OCI-LY3 (cell line): ENCODE measurements around the gene RHBDD1.

Experiments
- H2AFZ ChIP-seq: fragments of 200-600, 300-600 bp; shearing (Covaris generic); 2 replicates; pipeline ENCODE4 v1.6.0; 2014; ENCODE audit warnings: antibody characterized with exemption, low read depth, low read length
- H3K27ac ChIP-seq: fragments of 200-600, 300-600 bp; sonication (generic); 2 replicates; pipeline ENCODE4 v1.5.1; 2014; ENCODE audit warnings: mild to moderate bottlenecking, low read length, moderate library complexity, mixed read lengths
- H3K27me3 ChIP-seq: fragments of 200-600, 300-600 bp; sonication (generic); 2 replicates; pipeline ENCODE4 v1.6.1; 2014; ENCODE audit warnings: low read depth, low read length, mixed read lengths
- H3K36me3 ChIP-seq: fragments of 200-600, 300-600 bp; sonication (generic); replicated peaks from 2 replicates; pipeline ENCODE3; 2014; ENCODE audit warnings: low read depth, low read length, mixed read lengths
- H3K4me1 ChIP-seq: fragments of 300-600, 200-600 bp; sonication (generic); 2 replicates; pipeline ENCODE4 v1.6.1; 2014; ENCODE audit warnings: low read length, mixed read lengths
- H3K4me2 ChIP-seq: fragments of 200-600, 300-600 bp; sonication (generic); 2 replicates; pipeline ENCODE4 v1.6.1; 2014; ENCODE audit warnings: low read length, mixed read lengths
- H3K4me3 ChIP-seq: fragments of 300-600, 200-600 bp; sonication (generic); 2 replicates; pipeline ENCODE4 v1.5.1; 2014; ENCODE audit warnings: antibody characterized with exemption, mild to moderate bottlenecking, low read length, moderate library complexity
- H3K79me2 ChIP-seq: fragments of 300-600, 200-600 bp; shearing (Covaris generic); 2 replicates; pipeline ENCODE4 v1.6.1; 2014; ENCODE audit warnings: mild to moderate bottlenecking, low read length, mixed read lengths
- H3K9ac ChIP-seq: fragments of 300-600, 200-600 bp; shearing (Covaris generic); 2 replicates; pipeline ENCODE4 v1.6.0; 2014; ENCODE audit warnings: mild to moderate bottlenecking, low read length, moderate library complexity
- H3K9me3 ChIP-seq: fragments of 200-600, 300-600 bp; shearing (Covaris generic); 2 replicates; pipeline ENCODE4 v1.6.1; 2014; ENCODE audit warnings: low read length, mixed read lengths; ENCODE audit not compliant: insufficient read depth
- H4K20me1 ChIP-seq: fragments of 200-600, 300-600 bp; sonication (generic); 2 replicates; pipeline ENCODE4 v1.6.1; 2016; ENCODE audit warnings: low read length, mixed read lengths; ENCODE audit not compliant: insufficient read depth
- EZH2phosphoT487 ChIP-seq: fragments of 200-600 bp; shearing (Covaris generic); IDR thresholded peaks from 2 replicates; pipeline ENCODE4 v1.6.1; 2018; ENCODE audit warnings: antibody characterized with exemption, mixed run types, low read depth
- TF ChIP-seq, protein P1 (sequence below): fragments of 200-600, 300-600 bp; sonication (generic); IDR thresholded peaks from 2 replicates; pipeline ENCODE4 v1.5.1; 2014; ENCODE audit warnings: antibody characterized with exemption, low read length, low read depth

Gene RHBDD1

DNA sequence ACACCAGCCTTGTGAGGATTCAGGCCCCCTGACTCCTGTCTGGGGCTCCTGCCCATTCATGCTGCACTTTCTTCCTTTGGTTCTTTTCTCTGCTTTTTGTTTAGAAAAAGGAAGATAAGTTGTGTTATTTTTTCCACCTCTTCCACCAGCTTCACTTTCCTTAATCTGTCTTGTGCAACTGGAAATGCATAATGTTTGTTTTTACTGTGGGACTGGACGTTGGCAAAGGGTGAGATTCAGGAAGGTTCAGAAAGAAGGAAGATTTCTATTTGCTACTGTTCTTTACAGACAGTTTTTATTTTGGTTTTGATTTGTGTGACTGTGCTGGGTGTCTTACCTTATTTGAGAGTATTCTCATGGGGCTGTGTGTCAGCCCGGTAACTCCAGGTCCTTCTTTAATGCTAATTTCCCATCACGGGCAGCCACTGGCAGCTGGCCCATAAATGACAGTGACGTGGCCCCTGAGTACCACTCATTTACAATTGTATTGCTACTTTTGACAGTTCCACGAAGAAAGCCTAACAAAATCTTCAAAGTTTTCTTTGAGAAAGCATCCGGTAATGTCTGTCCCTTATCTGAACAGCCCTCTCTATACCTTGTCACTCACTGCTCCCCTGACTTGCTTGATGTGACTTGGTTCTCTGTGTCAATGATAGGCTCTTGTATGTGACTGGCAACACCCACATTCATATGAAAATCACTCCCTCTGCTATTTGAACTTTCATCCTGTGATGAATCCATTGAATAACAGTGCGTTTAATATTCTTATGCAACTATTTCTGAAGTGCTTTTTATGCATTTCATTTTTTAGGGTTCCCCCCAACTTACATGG is 32.7 kb downstream of the RHBDD1 start:
- H3K27ac ChIP-seq, result no peak overlapping the region
- no peak overlapping the region for H3K4me2 ChIP-seq
- H3K36me3 ChIP-seq, result peaks cover 3% of the 10 kb centered on the region

DNA sequence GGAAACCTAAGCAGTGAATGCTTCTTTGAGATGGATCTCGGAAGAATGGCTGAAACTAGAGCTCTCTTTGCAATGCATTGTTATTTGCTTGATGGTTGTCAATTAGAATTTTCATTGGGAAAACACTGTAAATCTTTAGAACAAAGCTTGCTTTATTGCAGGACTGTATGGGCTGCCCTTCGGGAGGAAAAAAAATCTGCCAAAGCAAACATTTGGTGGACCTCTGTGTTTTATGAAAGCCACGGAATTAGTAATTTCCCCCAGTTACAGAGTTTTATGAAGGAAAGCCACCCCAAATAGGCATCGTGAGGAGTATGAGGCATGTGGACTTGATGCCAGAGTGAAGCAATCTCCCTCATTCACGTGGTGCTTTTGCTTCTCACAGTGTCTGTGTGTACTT is 33.5 kb downstream of the RHBDD1 start:
- TF ChIP-seq, protein P1, sequence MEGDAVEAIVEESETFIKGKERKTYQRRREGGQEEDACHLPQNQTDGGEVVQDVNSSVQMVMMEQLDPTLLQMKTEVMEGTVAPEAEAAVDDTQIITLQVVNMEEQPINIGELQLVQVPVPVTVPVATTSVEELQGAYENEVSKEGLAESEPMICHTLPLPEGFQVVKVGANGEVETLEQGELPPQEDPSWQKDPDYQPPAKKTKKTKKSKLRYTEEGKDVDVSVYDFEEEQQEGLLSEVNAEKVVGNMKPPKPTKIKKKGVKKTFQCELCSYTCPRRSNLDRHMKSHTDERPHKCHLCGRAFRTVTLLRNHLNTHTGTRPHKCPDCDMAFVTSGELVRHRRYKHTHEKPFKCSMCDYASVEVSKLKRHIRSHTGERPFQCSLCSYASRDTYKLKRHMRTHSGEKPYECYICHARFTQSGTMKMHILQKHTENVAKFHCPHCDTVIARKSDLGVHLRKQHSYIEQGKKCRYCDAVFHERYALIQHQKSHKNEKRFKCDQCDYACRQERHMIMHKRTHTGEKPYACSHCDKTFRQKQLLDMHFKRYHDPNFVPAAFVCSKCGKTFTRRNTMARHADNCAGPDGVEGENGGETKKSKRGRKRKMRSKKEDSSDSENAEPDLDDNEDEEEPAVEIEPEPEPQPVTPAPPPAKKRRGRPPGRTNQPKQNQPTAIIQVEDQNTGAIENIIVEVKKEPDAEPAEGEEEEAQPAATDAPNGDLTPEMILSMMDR, result no peak
- TF ChIP-seq EZH2phosphoT487, result no peak
- H3K9ac ChIP-seq, result no peak overlapping the region

More for the DNA sequence above, 32.7 kb downstream of the RHBDD1 start:
- H2AFZ ChIP-seq, result no peak overlapping the region
- TF ChIP-seq, protein P1, result no peak
- TF ChIP-seq EZH2phosphoT487, result no peak
- no peaks in the 10 kb centered on the region for H4K20me1 ChIP-seq
- H3K9ac ChIP-seq, result no peak overlapping the region
- no peaks in the 10 kb centered on the region for H3K79me2 ChIP-seq
- H3K9me3 ChIP-seq, result no peaks in the 10 kb centered on the region
- H3K4me3 ChIP-seq, result no peak overlapping the region
- peaks cover 6% of the 10 kb centered on the region; the same call in 1 of the 2 replicates for H3K4me1 ChIP-seq
- no peaks in the 10 kb centered on the region for H3K27me3 ChIP-seq

GRCh38 chr2:226873051-226873620 is 37.3 kb downstream of the RHBDD1 start:
- H3K4me2 ChIP-seq, result no peak overlapping the region
- TF ChIP-seq, protein P1, result no peak
- no peak for TF ChIP-seq EZH2phosphoT487
- no peak overlapping the region for H2AFZ ChIP-seq
- peaks cover 4% of the 10 kb centered on the region; the same call in 1 of the 2 replicates for H4K20me1 ChIP-seq
- H3K9me3 ChIP-seq, result no peaks in the 10 kb centered on the region
- no peak overlapping the region for H3K27ac ChIP-seq
- peaks cover 19% of the 10 kb centered on the region for H3K4me1 ChIP-seq
- no peaks in the 10 kb centered on the region for H3K79me2 ChIP-seq
- H3K27me3 ChIP-seq, result no peaks in the 10 kb centered on the region
- H3K9ac ChIP-seq, result no peak overlapping the region
- H3K4me3 ChIP-seq, result no peak overlapping the region
- no peaks in the 10 kb centered on the region for H3K36me3 ChIP-seq

More for the DNA sequence above, 33.5 kb downstream of the RHBDD1 start:
- Histone ChIP-seq H2AFZ (no peak overlapping the region), H3K79me2 (no peaks in the 10 kb centered on the region), H4K20me1 (no peaks in the 10 kb centered on the region), H3K27ac (no peak overlapping the region), H3K4me2 (no peak overlapping the region), H3K4me1 (peaks cover 6% of the 10 kb centered on the region; the same call in 1 of the 2 replicates), H3K4me3 (no peak overlapping the region), H3K27me3 (no peaks in the 10 kb centered on the region), H3K9me3 (no peaks in the 10 kb centered on the region), H3K36me3 (peaks cover 3% of the 10 kb centered on the region)

DNA sequence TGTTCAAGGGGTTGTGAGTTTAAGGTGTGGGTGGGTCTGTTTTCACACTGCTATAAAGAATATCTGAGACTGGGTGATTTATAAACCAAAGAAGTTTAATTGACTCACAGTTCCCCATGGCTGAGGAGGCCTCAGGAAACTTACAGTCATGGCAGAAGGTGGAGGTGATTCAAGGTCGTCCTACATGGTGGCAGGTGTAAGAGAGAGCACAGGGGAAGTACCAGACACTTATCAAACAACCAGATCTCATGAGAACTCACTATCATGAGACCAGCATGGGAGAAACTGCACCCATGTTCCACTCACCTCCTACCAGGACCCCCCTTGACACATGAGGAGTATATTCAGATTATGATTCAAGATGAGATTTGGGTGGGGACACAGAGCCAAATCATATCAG is 38.0 kb downstream of the RHBDD1 start:
- Histone ChIP-seq H3K4me3 (no peak overlapping the region), H3K79me2 (no peaks in the 10 kb centered on the region), H2AFZ (no peak overlapping the region), H3K9me3 (no peaks in the 10 kb centered on the region), H4K20me1 (peaks cover 4% of the 10 kb centered on the region; the same call in 1 of the 2 replicates), H3K4me2 (no peak overlapping the region), H3K27me3 (no peaks in the 10 kb centered on the region), H3K36me3 (no peaks in the 10 kb centered on the region), H3K9ac (no peak overlapping the region), H3K27ac (no peak overlapping the region), H3K4me1 (peaks cover 19% of the 10 kb centered on the region)
- no peak for TF ChIP-seq EZH2phosphoT487
- TF ChIP-seq, protein P1, result no peak
